Activated CD4-positive, alpha-beta T cell treated with anti-CD3 and anti-CD28 coated beads for 1 hour (primary cell): ENCODE data around the gene KRR1.
"Not testable (repeated sequence)": the region's sequence is repeated elsewhere in the genome, so short reads cannot be mapped to it uniquely, and the experiment has no call there.

Experiments used
- DNase-seq: peaks from one replicate; pipeline ENCODE4 v3.0.0-alpha.2; 2020

The KRR1 gene

DNA sequence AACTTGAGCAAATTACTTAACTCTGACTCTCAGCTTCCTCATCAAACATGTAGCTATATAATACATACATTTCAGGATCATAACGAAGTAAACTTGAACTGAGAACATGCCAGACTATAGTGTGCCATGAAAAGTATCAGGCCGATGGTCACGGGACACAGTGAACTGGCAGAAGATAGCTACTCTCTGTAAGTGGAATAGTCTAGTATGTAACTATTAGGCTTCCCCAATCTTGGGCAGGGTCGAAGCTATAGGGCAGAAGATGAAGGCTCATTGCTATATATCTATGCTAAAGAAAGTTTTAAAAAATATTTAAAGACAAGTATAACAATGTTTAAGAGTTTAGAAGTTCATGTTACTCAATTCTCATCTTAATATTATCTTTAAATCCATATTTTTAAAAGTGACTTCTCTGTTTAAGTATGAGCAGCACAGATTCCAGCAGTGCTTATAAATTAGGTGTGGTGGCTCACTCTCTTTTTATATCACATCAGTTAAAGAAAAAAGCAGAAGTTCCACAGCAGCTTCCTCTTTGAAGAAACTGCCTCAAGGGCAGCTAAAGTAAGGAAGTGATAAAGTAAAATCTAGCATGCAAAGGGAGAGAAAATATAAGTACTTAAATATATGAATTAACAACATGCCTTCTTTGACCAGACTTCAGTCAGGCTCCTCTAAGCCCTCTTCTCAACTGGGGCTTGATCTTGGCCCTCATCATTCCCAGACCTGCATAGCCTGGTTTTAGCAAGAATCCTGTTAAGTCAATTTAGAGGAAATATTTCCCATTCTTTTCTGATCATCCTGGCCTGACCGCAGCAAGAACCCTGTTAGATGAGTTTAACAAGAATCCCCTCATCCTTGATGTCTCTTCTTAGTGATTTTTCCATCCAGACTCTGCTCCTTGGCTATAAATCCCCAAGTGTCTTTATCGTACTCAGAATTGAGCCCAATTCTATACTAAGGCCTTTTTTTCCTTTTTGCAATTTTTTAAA, 39.2 kb downstream of the KRR1 start:
- DNase-seq = no peak

DNA sequence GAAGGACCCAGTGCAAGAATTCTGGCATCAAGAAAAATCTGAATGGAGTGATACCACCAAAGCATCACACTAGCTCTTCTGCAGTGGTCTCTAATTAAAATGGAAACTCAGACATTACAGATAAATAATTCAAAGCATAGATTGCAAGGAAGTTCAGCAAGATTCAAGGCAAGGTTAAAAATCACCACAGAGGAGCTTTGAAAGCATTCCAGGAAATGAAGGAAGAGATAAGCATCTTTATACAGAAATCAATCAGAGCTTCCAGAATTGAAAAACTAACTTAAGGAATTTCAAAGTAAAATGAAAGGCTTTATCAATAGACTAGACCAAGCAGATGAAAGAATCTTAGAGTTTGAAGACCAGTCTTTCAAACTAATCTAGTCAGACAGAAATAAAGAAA, 51.2 kb downstream of the KRR1 start:
- DNase-seq = no peak

DNA sequence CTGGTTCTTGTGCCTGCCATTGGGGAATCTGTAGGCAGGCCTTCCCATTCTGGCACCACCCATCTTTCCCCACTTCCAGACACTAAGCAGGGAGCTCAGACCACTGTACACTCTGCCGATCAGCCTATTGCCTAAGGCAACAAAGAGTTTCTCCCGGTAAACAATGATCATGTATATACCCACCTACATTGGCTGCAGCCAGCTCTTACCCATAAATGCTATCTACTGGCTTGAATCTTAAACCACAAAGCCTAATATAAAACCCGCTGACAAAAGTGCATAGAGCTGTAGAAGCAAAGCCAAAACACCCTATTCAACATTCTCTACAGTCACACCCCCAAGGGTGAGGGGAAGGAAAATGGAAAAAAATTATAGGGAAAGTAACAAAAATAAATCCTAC, 51.7 kb downstream of the KRR1 start:
- no peak for DNase-seq

DNA sequence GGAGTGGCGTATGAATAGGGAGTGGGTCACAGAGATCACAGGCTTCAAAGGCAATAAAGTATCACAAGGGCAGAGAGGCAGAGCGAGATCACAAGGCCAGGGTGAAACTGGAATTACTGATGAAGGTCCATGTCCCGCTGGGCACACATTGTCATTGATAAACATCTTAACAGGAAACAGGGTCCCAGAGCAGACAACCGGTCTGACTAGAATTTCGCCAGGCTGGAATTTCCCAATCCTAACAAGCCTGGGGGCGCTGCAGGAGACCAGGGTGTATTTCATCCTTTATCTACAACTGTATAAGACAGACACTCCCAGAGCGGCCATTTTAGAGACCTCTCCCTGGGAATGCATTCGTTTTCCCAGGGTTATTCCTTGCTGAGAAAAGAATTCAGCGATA, 53.5 kb downstream of the KRR1 start:
- DNase-seq = not testable (repeated sequence)

DNA sequence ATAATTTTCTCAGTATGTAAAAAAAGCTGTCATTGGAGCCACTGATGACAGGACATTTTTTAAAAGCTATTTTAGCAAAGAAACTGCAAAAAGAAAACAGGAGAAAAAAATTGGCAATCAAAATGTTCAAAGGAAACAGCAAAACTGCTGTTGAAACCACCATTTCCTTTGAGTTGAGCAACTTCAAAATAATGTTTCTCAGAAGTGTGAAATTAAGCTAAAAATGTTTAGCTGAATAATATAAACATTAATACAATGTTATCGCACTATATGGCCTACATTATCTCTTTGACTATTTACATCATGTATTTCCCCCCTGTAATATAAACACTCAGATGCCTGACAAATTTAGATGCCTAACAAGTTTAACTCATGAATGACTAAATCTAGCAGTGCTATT, 54.2 kb downstream of the KRR1 start:
- DNase-seq = no peak

DNA sequence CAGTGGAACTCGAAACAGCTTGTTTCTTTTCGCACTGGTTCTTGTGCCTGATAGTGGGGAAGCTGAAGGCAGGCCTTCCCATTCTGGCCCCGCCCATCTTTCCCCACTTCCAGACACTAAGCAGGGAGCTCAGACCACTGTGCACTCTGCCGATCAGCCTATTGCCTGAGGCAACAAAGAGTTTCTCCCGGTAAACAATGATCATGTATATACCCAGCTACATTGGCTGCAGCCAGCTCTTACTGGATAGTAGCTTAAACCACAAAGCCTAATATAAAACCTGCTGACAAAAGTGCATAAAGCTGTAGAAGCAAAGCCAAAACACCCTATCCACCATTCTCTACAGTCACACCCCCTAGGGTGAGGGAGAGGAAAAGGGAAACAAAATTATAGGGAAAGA, 55.6 kb downstream of the KRR1 start:
- no peak for DNase-seq

DNA sequence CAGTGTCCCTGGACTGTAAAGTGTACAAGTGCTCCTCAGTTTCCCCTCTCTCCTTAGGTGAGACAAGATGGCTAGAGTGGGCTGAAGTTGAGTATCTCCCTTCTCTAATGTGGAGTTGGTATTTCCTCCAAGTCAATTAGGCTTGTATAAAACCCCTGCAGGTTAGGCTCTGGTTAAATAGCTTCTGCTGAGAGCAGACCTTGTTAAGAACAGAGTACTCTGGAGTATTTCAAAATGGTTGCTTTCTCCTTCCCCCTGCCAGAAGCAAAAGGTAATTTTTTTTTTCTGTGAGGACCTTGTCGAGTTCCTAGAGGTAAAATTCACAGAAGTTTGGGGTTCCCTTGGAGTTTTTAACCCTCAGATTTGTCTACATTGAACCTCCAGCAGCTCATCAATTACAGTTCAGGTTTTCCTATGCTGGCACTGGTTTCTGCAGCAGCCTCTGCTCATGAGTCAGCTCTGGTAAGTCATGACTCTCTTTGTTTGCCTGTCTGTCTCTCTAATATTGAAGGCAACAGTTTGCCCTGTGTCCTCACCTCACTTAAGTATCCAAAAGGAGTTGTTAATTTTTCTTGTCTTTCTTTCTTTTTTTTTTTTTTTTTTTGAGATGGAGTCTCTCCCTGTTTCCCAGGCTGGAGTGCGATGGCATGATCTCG, 58.6 kb downstream of the KRR1 start:
- no peak for DNase-seq

DNA sequence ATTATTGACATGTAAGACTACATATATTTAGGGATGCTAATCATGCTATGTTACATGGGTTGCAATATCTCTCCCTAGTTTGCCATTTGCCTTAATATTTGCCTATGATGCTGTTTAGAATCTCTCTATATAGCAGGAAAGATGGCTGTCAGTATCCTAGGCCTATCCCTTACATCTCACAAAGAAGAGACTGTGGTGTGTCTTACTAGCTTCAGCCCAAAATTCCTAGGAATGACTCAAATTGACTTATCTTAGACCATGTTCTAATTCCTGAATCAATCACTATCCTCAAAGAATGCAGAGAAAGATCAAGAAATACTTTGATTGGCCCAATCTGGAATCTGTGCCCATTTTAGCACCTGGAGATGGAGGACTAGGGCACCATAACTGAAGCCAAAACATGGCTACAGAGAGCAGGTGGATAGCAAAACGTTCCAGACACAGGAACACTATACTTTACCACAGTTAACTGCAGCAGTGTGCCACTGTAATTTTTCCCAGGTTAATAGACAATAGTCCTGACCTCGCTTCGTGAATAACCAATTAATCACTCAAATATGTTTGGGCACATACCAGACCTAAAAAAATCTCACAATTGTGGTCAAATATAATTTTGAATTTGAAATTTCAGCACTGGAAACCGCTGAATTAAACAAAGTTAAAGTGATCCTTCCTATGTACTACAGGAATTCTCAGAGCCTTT, 63.6 kb downstream of the KRR1 start:
- DNase-seq = no peak

DNA sequence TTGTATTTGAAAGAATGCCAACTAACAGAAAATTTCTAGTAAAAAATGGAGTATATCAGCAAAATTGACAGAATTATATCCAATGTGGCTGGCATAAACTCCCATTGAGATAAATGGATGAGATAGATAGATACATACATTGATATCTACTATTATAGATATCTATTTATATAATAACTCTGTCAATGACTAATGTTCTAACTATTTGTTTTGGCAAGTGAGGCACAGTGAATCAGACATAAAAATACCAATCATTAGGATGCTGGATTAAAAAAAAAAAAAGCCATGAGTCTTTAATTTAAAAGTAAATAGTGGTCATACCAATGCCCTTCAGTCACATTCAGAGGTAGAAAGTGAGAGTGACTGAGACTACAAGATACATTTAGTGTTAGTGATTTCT, 64.6 kb downstream of the KRR1 start:
- DNase-seq = no peak

DNA sequence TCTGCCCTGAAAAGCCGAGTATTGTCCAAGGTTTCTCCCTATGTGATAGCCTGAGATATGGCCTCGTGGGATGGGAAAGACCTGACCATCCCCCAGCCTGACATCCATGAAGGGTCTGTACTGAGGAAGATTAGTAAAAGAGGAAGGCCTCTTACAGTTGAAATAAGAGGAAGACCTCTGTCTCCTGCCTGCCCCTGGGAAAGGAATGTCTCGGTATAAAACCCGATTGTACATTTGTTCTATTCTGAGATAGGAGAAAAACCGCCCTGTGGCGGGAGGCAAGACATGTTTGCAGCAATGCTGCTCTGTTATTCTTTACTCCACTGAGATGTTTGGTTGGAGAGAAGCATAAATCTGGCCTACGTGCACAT, 66.3 kb downstream of the KRR1 start:
- not testable (repeated sequence) for DNase-seq

DNA sequence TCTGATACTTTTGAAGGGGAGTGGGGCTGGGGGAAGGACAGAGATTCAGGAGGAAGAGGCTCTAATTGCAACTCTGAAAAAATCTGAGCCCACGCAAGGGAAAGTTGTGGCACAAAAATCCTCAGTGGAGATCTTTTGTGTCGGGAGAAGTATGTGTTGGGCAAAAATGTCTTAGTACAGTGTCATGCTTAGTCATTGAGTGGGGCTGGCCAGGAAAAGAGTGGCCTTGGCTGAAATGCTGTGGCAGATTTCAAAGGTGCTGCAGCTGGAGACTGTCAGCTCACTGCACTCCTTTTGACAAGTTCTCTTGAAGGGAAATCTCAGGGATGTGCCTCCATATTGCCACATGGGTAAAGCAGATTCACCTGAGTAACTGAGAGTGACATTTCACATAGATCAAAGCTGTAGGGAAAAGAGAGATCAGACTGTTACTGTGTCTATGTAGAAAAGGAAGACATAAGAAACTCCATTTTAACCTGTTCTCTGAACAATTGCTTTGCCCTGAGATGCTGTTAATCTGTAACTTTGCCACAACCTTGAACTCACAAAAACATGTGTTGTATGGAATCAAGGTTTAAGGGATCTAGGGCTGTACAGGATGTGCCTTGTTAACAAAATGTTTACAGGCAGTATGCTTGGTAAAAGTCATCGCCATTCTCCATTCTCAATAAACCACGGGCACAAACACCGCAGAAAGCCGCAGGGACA, 66.8 kb downstream of the KRR1 start:
- no peak for DNase-seq

DNA sequence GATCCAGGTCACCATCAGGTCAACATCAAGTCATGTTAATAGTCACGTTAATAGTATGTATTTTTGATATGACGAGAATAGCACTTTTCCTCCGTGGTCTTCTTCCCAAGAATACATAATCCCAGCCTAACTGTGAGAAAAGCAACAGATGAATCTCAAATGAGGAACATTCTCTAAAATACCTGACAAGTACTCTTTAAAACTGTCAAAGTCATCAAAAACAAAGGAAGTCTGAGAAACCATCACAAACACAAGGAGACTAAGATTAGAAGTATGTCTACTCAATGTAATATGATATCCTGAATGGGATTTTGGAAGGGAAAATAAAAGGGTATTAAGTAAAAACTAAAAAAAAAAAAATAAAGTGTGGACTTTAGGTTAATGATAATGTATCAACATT, 67.7 kb downstream of the KRR1 start:
- no peak for DNase-seq

DNA sequence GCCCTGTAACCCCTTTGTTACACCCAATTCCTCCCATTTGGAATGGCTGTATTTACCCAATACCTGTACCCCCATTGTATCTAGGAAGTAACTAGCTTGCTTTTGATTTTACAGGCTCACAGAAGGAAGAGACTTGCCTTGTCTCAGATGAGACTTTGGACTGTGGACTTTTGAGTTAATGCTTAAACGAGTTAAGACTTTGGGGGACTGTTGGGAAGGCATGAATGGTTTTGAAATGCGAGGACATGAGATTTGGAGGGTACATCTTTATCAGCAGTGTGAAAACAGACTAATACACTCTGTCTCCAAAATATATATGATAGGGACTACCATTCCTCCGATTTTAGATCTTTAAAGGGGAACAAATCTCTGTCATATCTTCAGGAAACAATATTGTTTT, 69.0 kb downstream of the KRR1 start:
- not testable (repeated sequence) for DNase-seq

DNA sequence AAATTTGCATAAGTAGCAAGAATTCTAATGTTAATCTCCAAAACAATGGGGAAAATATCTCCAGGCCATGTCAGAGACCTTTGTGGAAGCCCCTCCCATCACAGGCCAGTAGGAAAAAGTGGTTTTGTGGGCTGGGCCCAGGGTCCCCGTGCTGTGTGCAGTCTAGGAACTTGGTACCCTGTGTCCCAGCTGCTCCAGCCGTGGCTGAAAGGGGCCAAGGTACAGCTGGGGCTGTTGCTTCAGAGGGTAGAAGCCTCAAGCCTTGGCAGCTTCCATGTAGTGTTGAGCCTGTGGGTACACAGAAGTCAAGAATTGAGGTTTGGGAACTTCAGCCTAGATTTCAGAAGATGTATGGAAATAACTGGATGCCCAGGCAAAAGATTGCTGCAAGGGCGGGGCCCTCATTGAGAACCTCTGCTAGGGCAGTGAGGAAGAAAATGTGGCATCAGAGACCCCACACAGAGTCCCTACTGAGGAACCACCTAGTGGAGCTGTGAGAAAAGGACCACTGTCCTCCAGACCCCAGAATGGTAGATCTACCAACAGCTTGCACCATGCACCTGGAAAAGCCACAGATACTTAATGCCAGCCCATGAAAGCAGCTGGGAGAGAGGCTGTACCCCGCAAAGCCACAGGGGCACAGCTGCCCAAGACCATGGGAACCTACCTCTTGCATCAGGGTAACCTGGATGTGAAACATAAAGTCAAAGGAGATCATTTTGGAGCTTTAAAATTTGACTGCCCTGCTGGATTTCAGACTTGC, 69.5 kb downstream of the KRR1 start:
- not testable (repeated sequence) for DNase-seq
